Keratinocyte (primary cell): ENCODE data around the gene ADAM30. TPM values are rescaled to one million over a fixed set of nuclear protein-coding genes. Genes with fewer than 3 reads are reported as not detected.

Experiments
- DNase-seq: peaks from one replicate; pipeline ENCODE4 v3.0.0-alpha.2; 2011; ENCODE audit warnings: low read depth, missing footprints, low spot score
- FAIRE-seq: peaks from 2 replicates; lab custom pipeline; 2011; peaks lifted over from hg19 to GRCh38; lab: Jason Lieb, UNC
- H2AFZ ChIP-seq: 2 replicates; pipeline ENCODE4 v1.6.0; 2012; ENCODE audit warnings: low read length, control low read depth, inconsistent platforms; ENCODE audit not compliant: control insufficient read depth
- H3K27ac ChIP-seq: 2 replicates; pipeline ENCODE4 v1.5.1; 2011; ENCODE audit warnings: low read length; ENCODE audit not compliant: control insufficient read depth, insufficient read depth
- H3K27me3 ChIP-seq: 3 replicates; pipeline ENCODE4 v1.6.0; 2011; ENCODE audit warnings: low read length; ENCODE audit not compliant: control insufficient read depth, insufficient read depth; ENCODE audit errors: extremely low read depth
- H3K36me3 ChIP-seq, 2 experiments: 2 replicates in 1 of 2; 3 replicates in 1 of 2; pipeline ENCODE4 v1.5.1; 2011; ENCODE audit warnings: low read length in 2 of 2, mild to moderate bottlenecking in 1 of 2; ENCODE audit not compliant: control insufficient read depth in 2 of 2, insufficient read depth in 2 of 2; ENCODE audit errors: extremely low read depth in 1 of 2
- H3K4me1 ChIP-seq: 3 replicates; pipeline ENCODE4 v1.5.1; 2011; ENCODE audit warnings: low read length; ENCODE audit not compliant: control insufficient read depth, insufficient read depth; ENCODE audit errors: extremely low read depth
- H3K4me2 ChIP-seq: 3 replicates; pipeline ENCODE4 v1.6.0; 2011; ENCODE audit warnings: low read depth, low read length; ENCODE audit not compliant: control insufficient read depth, insufficient read depth; ENCODE audit errors: extremely low read depth
- H3K4me3 ChIP-seq, 3 experiments: fragments of 200-600 bp in 1 of 3; sonication (generic) in 1 of 3; 2 replicates in 2 of 3; 3 replicates in 1 of 3; pipeline ENCODE4 v1.5.1; 2011 to 2016; ENCODE audit warnings: low read length in 3 of 3, mild to moderate bottlenecking in 3 of 3, control low read depth in 2 of 3, inconsistent platforms in 1 of 3, low read depth in 1 of 3, mixed read lengths in 1 of 3, mixed run types in 1 of 3, moderate library complexity in 1 of 3; ENCODE audit not compliant: control insufficient read depth in 2 of 3, insufficient read depth in 2 of 3; ENCODE audit errors: extremely low read depth in 1 of 3
- H3K79me2 ChIP-seq: 2 replicates; pipeline ENCODE4 v1.6.0; 2012; ENCODE audit warnings: low read length; ENCODE audit not compliant: control insufficient read depth, insufficient read depth
- H3K9ac ChIP-seq: 3 replicates; pipeline ENCODE4 v1.6.0; 2011; ENCODE audit warnings: low read length; ENCODE audit not compliant: control insufficient read depth, insufficient read depth; ENCODE audit errors: extremely low read depth
- H3K9me1 ChIP-seq: 3 replicates; pipeline ENCODE4 v1.6.0; 2011; ENCODE audit warnings: low read length; ENCODE audit not compliant: control insufficient read depth, insufficient read depth; ENCODE audit errors: extremely low read depth
- H3K9me3 ChIP-seq: 2 replicates; pipeline ENCODE4 v1.5.1; 2012; ENCODE audit warnings: low read depth, low read length; ENCODE audit not compliant: control insufficient read depth
- H4K20me1 ChIP-seq: 3 replicates; pipeline ENCODE4 v1.6.0; 2011; ENCODE audit warnings: low read length; ENCODE audit not compliant: control insufficient read depth, insufficient read depth; ENCODE audit errors: extremely low read depth
- CTCF ChIP-seq, 3 experiments: IDR thresholded peaks in 1 of 3; conservative IDR thresholded peaks in 1 of 3; optimal IDR thresholded peaks in 1 of 3; 2 replicates in 2 of 3; 3 replicates in 1 of 3; pipeline versions ENCODE3 to v1.5.1; 2011; ENCODE audit warnings: low read length in 3 of 3, mild to moderate bottlenecking in 3 of 3, moderate library complexity in 2 of 3, control low read depth in 1 of 3, inconsistent platforms in 1 of 3; ENCODE audit not compliant: insufficient read depth in 2 of 3; ENCODE audit errors: extremely low read depth in 1 of 3
- EZH2 ChIP-seq: IDR thresholded peaks from one replicate; pipeline ENCODE4 v1.6.1; 2012; ENCODE audit warnings: inconsistent platforms, mild to moderate bottlenecking, low read length, moderate library complexity
- dilution Hi-C: fragments of 300-500 bp; cut with MboI; formaldehyde crosslinking; loops from one replicate; pipeline ENCODE4 v1.7.0; 2020; ENCODE audit warnings: low sequenced_read_pairs; ENCODE audit not compliant: extremely low pct_ligation_motif_present
- polyA plus RNA-seq, 5 experiments: library from polyadenylated mRNA; depleted of rRNA in 3 of 5; stranded (reverse) in 3 of 5; stranded (forward) in 1 of 5; unstranded in 1 of 5; fragments of >200 nt; gene quantifications; 1 replicate in 1 of 5; 2 replicates in 3 of 5; 3 replicates in 1 of 5; pipeline versions ENCODE4 v1.2.1 to v1.2.3, GENCODE V29; 2011 to 2012; ENCODE audit warnings: missing spikeins in 2 of 5, low read depth in 1 of 5, low replicate concordance in 1 of 5

The ADAM30 gene
- polyA plus RNA-seq, 1 donor (not counting 4 experiments of a cell fraction or from before 2014, with no cell fraction given), result not detected

DNA sequence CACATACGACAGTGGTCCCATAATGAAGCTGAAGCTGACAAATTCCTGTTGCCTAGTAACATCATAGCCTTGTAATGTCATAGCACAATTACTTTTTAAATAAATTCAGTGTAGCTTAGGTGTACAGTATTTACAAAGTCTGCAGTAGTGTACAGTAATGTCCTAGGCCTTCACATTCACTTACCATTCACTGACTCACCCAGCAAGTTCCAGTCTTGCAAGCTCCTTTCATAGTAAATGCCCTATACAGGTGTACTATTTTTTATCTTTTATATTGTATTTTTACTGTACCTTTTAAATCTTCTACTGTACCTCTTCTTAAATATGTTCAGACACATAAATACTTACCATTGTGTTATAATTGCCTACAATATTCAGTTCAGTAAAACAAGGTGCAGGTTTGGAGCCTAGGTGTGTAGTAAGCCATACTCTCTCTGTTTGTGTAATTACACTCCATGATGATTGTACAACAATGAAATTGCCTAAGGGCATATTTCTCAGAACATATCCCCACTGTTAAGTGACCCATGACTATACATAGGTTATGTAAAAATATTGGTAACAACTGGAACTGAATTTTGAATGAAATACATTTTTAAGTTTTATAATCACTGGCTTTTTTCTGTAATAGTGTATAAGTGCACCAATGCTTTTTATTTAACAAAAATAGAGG, 33.5 kb upstream of the ADAM30 start:
- Histone ChIP-seq H3K4me1 (no peaks in the 10 kb centered on the region), H3K79me2 (no peaks in the 10 kb centered on the region), H3K27me3 (no peaks in the 10 kb centered on the region), H3K9ac (no peak overlapping the region), H3K27ac (no peak overlapping the region), H3K9me1 (no peaks in the 10 kb centered on the region), H3K36me3 (peaks cover 26% of the 10 kb centered on the region in 2 experiments), H2AFZ (no peak overlapping the region), H3K4me2 (no peak overlapping the region), H3K9me3 (no peaks in the 10 kb centered on the region), H4K20me1 (no peaks in the 10 kb centered on the region), H3K4me3 (no peak overlapping the region)
- TF ChIP-seq EZH2, result no peak
- TF ChIP-seq CTCF (optimal IDR thresholded peaks at IDR 0.05 in 1 of 3, IDR thresholded peaks at IDR 0.05 in 1 of 3, conservative IDR thresholded peaks at IDR 0.05 in 1 of 3; ENCODE audit: extremely low read depth in 1 of 3, insufficient read depth in 2 of 3, low read length in 3 of 3), result no peak
- no peak for FAIRE-seq
- dilution Hi-C loops, result no loop called here
- no peak for DNase-seq

DNA sequence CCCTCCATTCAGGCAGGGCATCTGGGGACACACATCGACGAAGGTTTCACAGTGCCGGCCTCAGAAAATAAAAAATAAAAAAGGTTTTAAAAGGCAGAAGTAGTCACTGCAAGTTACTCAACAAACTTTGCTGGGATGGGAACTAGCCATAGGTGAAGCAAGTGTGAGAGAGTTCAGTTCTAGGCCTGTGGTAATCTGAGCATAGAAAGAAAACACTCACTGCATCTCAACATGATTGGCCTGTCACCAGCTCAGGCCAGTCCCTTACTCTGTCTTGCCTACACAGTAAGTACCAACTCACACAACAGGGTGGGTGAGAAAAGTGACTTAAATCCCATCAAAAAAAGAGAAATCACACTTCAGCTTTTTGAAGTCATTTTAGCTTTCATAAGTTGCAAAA, 30.2 kb upstream of the ADAM30 start:
- no peaks in the 10 kb centered on the region for H3K27me3 ChIP-seq
- TF ChIP-seq CTCF (optimal IDR thresholded peaks at IDR 0.05 in 1 of 3, IDR thresholded peaks at IDR 0.05 in 1 of 3, conservative IDR thresholded peaks at IDR 0.05 in 1 of 3; ENCODE audit: extremely low read depth in 1 of 3, insufficient read depth in 2 of 3, low read length in 3 of 3) (no peak), EZH2 (no peak)
- no peak overlapping the region for H3K4me2 ChIP-seq
- dilution Hi-C loops, result no loop called here
- no peaks in the 10 kb centered on the region for H3K9me1 ChIP-seq
- peaks cover 39 to 43% of the 10 kb centered on the region in 2 experiments for H3K36me3 ChIP-seq
- H3K9ac ChIP-seq, result no peak overlapping the region
- H3K9me3 ChIP-seq, result no peaks in the 10 kb centered on the region
- H3K4me3 ChIP-seq, result no peak overlapping the region
- H3K4me1 ChIP-seq, result no peaks in the 10 kb centered on the region
- no peak overlapping the region for H3K27ac ChIP-seq
- no peaks in the 10 kb centered on the region for H4K20me1 ChIP-seq
- H3K79me2 ChIP-seq, result no peaks in the 10 kb centered on the region
- no peak for FAIRE-seq
- no peak overlapping the region for H2AFZ ChIP-seq
- DNase-seq, result no peak
